MM.1S (cell line): ENCODE measurements around the gene TMEM229A.

Experiments
- DNase-seq: peaks from one replicate; pipeline ENCODE4 v3.0.0-alpha.2; 2015
- H2AFZ ChIP-seq: fragments of 300-600 bp; sonication (generic); 2 replicates; pipeline ENCODE4 v1.6.0; 2016; ENCODE audit warnings: antibody characterized with exemption, low read length
- H3F3A ChIP-seq: fragments of 300-600 bp; sonication (generic); 2 replicates; pipeline ENCODE4 v1.6.1; 2016; ENCODE audit warnings: mild to moderate bottlenecking, antibody characterized with exemption, low read length, moderate library complexity, mixed read lengths; ENCODE audit not compliant: insufficient read depth
- H3K27ac ChIP-seq: fragments of 300-600 bp; sonication (generic); 2 replicates; pipeline ENCODE4 v1.5.1; 2016; ENCODE audit warnings: mild to moderate bottlenecking, low read length
- H3K27me3 ChIP-seq: fragments of 300-600 bp; sonication (generic); replicated peaks from 2 replicates; pipeline ENCODE4 v1.6.0; 2016; ENCODE audit warnings: low read length; ENCODE audit not compliant: insufficient read depth
- H3K36me3 ChIP-seq: fragments of 300-600 bp; sonication (generic); replicated peaks from 2 replicates; pipeline ENCODE4 v1.6.1; 2016; ENCODE audit warnings: mild to moderate bottlenecking, low read length, mixed read lengths; ENCODE audit not compliant: insufficient read depth
- H3K4me1 ChIP-seq: fragments of 300-600 bp; sonication (generic); 2 replicates; pipeline ENCODE4 v1.6.1; 2016; ENCODE audit warnings: low read length, mixed read lengths
- H3K4me2 ChIP-seq: fragments of 300-600 bp; sonication (generic); 2 replicates; pipeline ENCODE4 v1.6.0; 2016; ENCODE audit warnings: low read depth, low read length
- H3K4me3 ChIP-seq: fragments of 300-600 bp; sonication (generic); 2 replicates; pipeline ENCODE4 v1.5.1; 2016; ENCODE audit warnings: low read length, mixed read lengths
- H3K79me2 ChIP-seq: fragments of 300-600 bp; sonication (generic); 2 replicates; pipeline ENCODE4 v1.6.1; 2016; ENCODE audit warnings: mixed run types, low read length, mixed read lengths
- H3K9ac ChIP-seq: fragments of 300-600 bp; sonication (generic); 2 replicates; pipeline ENCODE4 v1.6.1; 2016; ENCODE audit warnings: low read length, mixed read lengths
- H3K9me2 ChIP-seq: fragments of 300-600 bp; sonication (generic); replicated peaks from 2 replicates; pipeline ENCODE4 v1.6.1; 2016; ENCODE audit warnings: mild to moderate bottlenecking, low read length, mixed read lengths; ENCODE audit not compliant: insufficient read depth
- H3K9me3 ChIP-seq: fragments of 300-600 bp; sonication (generic); replicated peaks from 2 replicates; pipeline ENCODE4 v1.6.1; 2016; ENCODE audit warnings: mild to moderate bottlenecking, low read length, mixed read lengths; ENCODE audit not compliant: insufficient read depth
- H4K20me1 ChIP-seq: fragments of 300-600 bp; sonication (generic); 2 replicates; pipeline ENCODE4 v1.6.1; 2016; ENCODE audit warnings: mild to moderate bottlenecking, low read length, moderate library complexity, mixed read lengths; ENCODE audit not compliant: insufficient read depth
- CTCF ChIP-seq: fragments of 300-600 bp; sonication (generic); IDR thresholded peaks from 2 replicates; pipeline ENCODE4 v1.5.1; 2016; ENCODE audit warnings: antibody characterized with exemption, low read length, mixed read lengths
- EZH2 ChIP-seq: fragments of 300-600 bp; sonication (generic); optimal IDR thresholded peaks from 2 replicates; pipeline ENCODE3; 2017; ENCODE audit warnings: low read depth, mild to moderate bottlenecking, antibody characterized with exemption, low read length, mixed read lengths
- EZH2phosphoT487 ChIP-seq: fragments of 300-600 bp; sonication (generic); IDR thresholded peaks from 2 replicates; pipeline ENCODE4 v1.6.1; 2018; ENCODE audit warnings: antibody characterized with exemption, low read length

TMEM229A gene

GRCh38 chr7:123994449-123994848, 38.4 kb downstream of the TMEM229A start:
- peaks cover 7% of the 10 kb centered on the region; the same call in 1 of the 2 replicates for H3F3A ChIP-seq
- H3K27me3 ChIP-seq = no peaks in the 10 kb centered on the region
- H3K79me2 ChIP-seq = no peaks in the 10 kb centered on the region
- H3K4me2 ChIP-seq = peak overlapping the region; percentile 5; the same call in 1 of the 2 replicates
- H4K20me1 ChIP-seq = no peaks in the 10 kb centered on the region
- peaks cover 22% of the 10 kb centered on the region for H3K4me1 ChIP-seq
- H3K36me3 ChIP-seq = no peaks in the 10 kb centered on the region
- TF ChIP-seq EZH2phosphoT487 (no peak), CTCF (no peak), EZH2 (no peak)
- no peak overlapping the region for H3K9ac ChIP-seq
- H3K27ac ChIP-seq = peak overlapping the region; percentile 65; the same call in 1 of the 2 replicates
- no peaks in the 10 kb centered on the region for H3K9me2 ChIP-seq
- H2AFZ ChIP-seq = peak overlapping the region; percentile 45
- H3K4me3 ChIP-seq = no peak overlapping the region
- H3K9me3 ChIP-seq = no peaks in the 10 kb centered on the region
- no peak for DNase-seq

- H4K20me1 ChIP-seq = no peaks in the 10 kb centered on the region
- H3K27ac ChIP-seq = peak overlapping the region; percentile 65; the same call in 1 of the 2 replicates
- peak overlapping the region; percentile 45 for H2AFZ ChIP-seq
- TF ChIP-seq EZH2phosphoT487 (no peak), EZH2 (no peak), CTCF (no peak)
- no peaks in the 10 kb centered on the region for H3K79me2 ChIP-seq
- no peak overlapping the region for H3K4me3 ChIP-seq
- peak overlapping the region; percentile 5; the same call in 1 of the 2 replicates for H3K4me2 ChIP-seq
- H3K9ac ChIP-seq = no peak overlapping the region
- H3K27me3 ChIP-seq = no peaks in the 10 kb centered on the region
- no peaks in the 10 kb centered on the region for H3K9me2 ChIP-seq
- peaks cover 22% of the 10 kb centered on the region for H3K4me1 ChIP-seq
- no peaks in the 10 kb centered on the region for H3K36me3 ChIP-seq
- H3K9me3 ChIP-seq = no peaks in the 10 kb centered on the region
- no peak for DNase-seq
- H3F3A ChIP-seq = peaks cover 7% of the 10 kb centered on the region; the same call in 1 of the 2 replicates
These were observed 38.9 kb downstream of the TMEM229A start for GRCh38 chr7:123993996-123994395.

GRCh38 chr7:123992913-123993518, 39.9 kb downstream of the TMEM229A start:
- no peaks in the 10 kb centered on the region for H3K79me2 ChIP-seq
- H3K9ac ChIP-seq = no peak overlapping the region
- no peaks in the 10 kb centered on the region for H3K36me3 ChIP-seq
- H3K4me1 ChIP-seq = peaks cover 22% of the 10 kb centered on the region
- no peak overlapping the region for H2AFZ ChIP-seq
- H3K9me3 ChIP-seq = no peaks in the 10 kb centered on the region
- no peaks in the 10 kb centered on the region for H4K20me1 ChIP-seq
- no peak overlapping the region for H3K4me3 ChIP-seq
- peaks cover 7% of the 10 kb centered on the region; the same call in 1 of the 2 replicates for H3F3A ChIP-seq
- no peak for DNase-seq
- H3K27me3 ChIP-seq = no peaks in the 10 kb centered on the region
- no peak overlapping the region for H3K4me2 ChIP-seq
- no peaks in the 10 kb centered on the region for H3K9me2 ChIP-seq
- TF ChIP-seq CTCF (no peak), EZH2 (no peak), EZH2phosphoT487 (no peak)
- H3K27ac ChIP-seq = no peak overlapping the region
